ENCODE data around the gene C3orf18.

C3orf18 gene

GRCh38 chr3:50567386-50568167, at the start of gene C3orf18:
C3orf18 (minus strand) TSS chr3:50567747; CDS start chr3:50565699, 2,048 bp downstream.
- H3K27ac ChIP-seq: peak within 1 kb of the TSS; percentile 91
- POLR2A ChIA-PET (ENCODE audit: low non-redundant PET): no interaction called here
- peak; percentile 75 for DNase-seq (ENCODE audit: low spot score)
- CTCF ChIA-PET: no interaction called here
- TF ChIP-seq CTCF (conservative IDR thresholded peaks at IDR 0.05; ENCODE audit: low read depth): no peak

DNA sequence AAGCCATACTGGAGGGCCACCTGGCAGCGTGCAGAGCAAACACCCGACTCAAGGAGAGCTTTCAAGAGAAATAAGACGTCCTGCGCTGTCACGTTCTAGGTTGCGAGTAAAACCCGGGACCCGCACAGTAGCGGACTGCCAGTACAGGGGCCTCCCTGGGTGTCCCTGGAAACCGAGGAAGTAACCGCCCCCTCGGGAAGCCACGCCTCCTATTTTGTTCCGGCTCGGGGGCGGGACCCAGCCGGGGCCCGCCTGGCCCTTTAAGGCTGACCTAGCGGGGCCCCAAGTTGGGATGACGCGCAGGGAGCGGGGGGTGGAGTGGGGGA, 49.2 kb upstream of the C3orf18 start:
- no peak for TF ChIP-seq CTCF (conservative IDR thresholded peaks at IDR 0.05; ENCODE audit: low read depth)
- peak; percentile 95 for DNase-seq (ENCODE audit: low spot score)
- H3K27ac ChIP-seq: peak overlapping the region; percentile 84
- ChIA-PET CTCF (interaction anchor here (1.0 to 2.0 kb wide), 4 partner anchors 15 to 694 kb away, joined by 3 to 16 read pairs (median 4); no protein-coding TSS in a partner anchor), POLR2A (ENCODE audit: low non-redundant PET) (no interaction called here)

GRCh38 chr3:50616003-50616769, 48.6 kb upstream of the C3orf18 start:
- DNase-seq (ENCODE audit: low spot score): peak; percentile 79
- peak; percentile 100 for TF ChIP-seq CTCF (conservative IDR thresholded peaks at IDR 0.05; ENCODE audit: low read depth)
- ChIA-PET POLR2A (ENCODE audit: low non-redundant PET) (no interaction called here), CTCF (interaction anchor here (0.5 to 2.0 kb wide), 9 partner anchors 14 to 856 kb away, joined by 3 to 16 read pairs (median 3); no protein-coding TSS in a partner anchor)
- peak overlapping the region; percentile 84 for H3K27ac ChIP-seq

GRCh38 chr3:50615190-50615589, 47.6 kb upstream of the C3orf18 start:
- H3K27ac ChIP-seq: no peak overlapping the region
- no peak for DNase-seq (ENCODE audit: low spot score)
- no peak for TF ChIP-seq CTCF (conservative IDR thresholded peaks at IDR 0.05; ENCODE audit: low read depth)
- ChIA-PET CTCF (interaction anchor here (0.5 to 1.9 kb wide), 7 partner anchors 9 to 266 kb away, joined by 3 to 5 read pairs (median 4); no protein-coding TSS in a partner anchor), POLR2A (ENCODE audit: low non-redundant PET) (no interaction called here)

DNA sequence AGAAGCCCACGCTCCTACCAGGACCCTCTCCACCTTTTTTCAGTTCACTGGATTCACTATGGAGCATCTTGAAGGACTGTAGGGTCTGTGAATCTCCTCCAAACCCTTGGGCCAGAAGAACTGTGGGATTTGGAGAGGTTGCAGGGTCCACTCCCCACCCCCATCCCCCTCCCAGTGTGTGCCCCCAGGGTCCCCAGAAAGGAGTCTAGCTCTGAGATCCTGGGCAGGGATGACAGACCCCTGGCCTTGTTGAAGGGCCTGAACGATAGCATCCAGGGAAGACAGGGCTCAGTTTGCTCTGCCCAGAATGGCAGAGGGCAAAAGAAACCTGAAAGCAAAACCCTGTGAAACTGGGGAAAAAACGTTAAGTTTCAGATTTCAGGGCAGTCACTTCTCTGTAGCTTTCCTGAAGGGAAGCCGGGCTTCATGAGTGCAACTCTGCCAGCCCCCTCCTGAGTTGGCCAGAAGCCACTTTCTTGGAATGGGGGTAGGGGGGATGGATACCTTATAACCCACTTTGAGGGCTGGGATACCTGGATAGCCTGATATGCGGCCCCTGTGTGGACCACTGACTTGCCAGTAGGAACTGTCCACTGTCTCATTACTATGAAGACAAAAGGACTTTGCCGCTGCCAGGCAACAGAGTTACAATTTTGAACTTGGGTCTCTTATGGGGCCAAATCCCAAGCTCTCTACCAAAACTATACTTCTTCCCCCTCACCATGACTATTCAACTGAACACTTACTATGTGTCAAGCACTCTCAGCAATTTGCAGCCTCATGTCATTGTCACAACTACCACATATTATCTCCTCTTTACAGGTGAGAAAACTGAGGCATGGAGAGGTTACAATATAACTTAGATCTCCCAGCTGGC, 45.7 kb upstream of the C3orf18 start:
- no peak for TF ChIP-seq CTCF (conservative IDR thresholded peaks at IDR 0.05; ENCODE audit: low read depth)
- CTCF ChIA-PET: interaction anchor here (0.6 to 1.8 kb wide), 3 partner anchors 21 to 41 kb away, joined by 3 to 11 read pairs (median 4); no protein-coding TSS in a partner anchor
- DNase-seq (ENCODE audit: low spot score): no peak

More for the DNA sequence above, 45.7 kb upstream of the C3orf18 start:
- POLR2A ChIA-PET (ENCODE audit: low non-redundant PET): no interaction called here
- peak overlapping the region; percentile 84 for H3K27ac ChIP-seq

Data from RWPE1 (cell line).